Measurements from ENCODE around the gene DHRS3.

Gene DHRS3

GRCh38 chr1:12596007-12596821, 21.8 kb downstream of the DHRS3 start:
- peak; percentile 96 for DNase-seq (ENCODE audit: low spot score)

DNA sequence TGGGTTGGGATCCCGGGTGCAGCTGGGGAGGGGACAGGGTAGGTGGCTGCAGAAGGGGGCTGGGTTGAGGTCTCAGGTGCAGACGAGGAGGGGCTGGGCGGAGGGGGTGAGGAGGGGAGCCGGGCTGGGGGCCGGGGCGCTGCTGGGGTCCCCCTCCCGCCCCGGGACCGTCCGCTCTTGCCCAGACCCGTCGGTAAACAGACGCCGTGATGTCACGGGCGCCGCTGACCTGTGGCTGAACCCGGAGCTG, 22.3 kb downstream of the DHRS3 start:
- no peak for DNase-seq (ENCODE audit: low spot score)

DNA sequence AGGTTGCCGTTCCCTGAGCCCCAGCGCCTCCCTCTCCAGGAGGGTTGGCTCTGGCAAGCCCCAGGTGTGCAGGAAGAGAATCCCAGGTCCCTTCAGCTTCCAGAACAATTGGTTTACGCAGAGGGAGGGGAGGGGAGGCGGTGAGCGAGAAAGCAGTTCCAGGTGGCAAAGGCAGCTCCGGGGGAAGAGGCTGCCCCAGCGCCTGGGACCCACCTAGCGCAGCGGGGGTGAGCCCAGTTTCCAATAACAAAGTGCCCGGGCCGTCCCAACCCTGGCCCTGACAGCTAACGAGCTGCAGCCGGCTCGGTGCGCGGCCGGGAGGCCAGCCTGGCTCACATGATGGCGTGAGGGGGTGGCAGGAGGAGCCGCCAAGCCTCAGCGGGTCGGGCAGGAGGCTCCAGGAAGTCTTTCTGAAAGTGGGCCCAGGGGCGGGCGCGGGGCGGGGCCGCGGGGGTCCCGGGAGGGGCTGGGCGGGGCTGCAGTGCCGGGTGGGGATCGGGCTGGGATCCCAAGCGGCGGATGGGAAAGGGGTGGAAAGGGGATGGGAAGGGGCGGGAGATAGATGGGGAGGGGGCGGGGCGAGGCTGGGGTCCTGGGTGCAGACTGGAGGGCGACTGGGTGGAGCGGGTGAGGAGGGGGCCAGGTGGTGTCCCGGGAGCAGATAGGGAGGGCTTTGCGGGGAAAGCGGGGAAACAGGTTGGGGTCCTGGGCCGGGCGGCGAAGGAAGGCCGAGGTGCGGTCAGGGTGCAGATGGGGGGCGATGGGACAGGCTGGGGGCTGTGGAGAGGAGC, 22.8 kb downstream of the DHRS3 start:
- DNase-seq (ENCODE audit: low spot score): peak; percentile 84

GRCh38 chr1:12594490-12594889, 23.5 kb downstream of the DHRS3 start:
- no peak for DNase-seq (ENCODE audit: low spot score)

DNA sequence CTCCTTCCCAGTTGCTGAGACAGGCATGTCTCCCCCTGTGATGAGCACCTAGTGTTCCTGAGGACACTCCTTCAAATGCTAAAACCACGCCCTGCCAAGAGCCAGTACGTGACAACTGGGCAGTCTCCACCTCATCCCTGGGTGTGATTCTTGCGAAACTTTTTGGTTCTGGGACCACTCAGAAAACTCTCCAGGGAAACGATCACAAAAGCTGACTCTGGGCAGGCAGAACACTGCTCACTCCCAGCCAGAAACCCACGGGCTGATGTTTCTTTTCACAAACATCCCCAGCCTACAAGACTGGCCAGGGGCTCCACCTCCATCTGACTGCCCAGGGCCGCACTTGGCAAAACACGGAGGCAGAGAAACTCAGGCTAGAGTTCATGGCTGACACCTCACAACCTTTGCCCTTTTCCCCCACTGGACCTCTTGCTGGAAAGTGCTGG, 24.4 kb downstream of the DHRS3 start:
- peak; percentile 51 for DNase-seq (ENCODE audit: low spot score)

DNA sequence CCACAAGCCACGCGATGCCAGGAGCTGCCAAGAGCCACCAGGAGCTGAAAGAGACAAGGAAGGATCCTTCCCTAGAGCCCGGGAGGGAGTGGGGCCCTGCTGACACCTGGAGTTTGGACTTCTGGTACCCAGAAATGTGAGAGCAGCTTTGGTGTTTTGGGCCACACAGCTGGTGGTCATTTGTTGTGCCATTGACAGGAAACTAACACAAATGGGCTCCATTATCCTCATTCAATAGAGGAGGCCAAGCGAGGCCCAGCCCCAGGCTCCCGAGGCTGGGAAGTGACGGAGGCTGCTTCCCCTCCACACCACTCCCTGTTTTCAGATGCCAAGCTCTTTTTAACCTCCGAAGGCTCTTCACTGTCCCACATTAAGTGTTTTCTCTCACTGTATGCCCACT, 25.5 kb downstream of the DHRS3 start:
- no peak for DNase-seq (ENCODE audit: low spot score)

DNA sequence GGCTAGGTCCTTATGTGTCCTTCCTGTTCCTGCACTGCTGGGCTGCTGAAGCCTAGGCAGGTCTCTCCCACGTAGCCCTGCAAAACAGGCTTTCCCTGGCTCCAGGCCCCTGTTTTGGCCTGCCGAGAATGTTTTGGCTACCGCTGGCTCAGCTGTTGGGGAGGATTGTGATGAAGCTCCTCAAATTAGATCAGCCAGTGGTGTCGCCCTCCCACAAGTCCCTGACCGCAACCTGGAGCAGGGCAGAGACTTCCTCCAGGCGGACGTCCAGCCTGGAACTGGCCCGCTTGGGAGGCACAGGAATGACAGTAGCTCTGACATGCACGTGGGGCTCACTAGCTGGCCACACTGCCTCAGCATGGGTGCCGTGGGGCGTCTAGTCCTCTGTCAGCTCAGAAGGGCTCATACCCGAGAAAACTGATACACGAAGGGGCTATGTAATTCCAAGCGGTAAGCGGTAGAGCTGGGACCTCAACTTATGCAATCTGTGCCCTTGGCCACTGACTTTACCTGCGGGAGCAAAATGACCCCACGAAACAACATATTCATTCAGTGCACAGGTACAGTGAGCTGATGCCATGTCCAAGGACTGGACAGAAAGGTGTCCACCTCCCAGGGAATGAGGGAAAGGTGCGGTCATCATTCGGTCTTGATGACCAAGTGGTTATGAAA, 26.6 kb downstream of the DHRS3 start:
- peak; percentile 65 for DNase-seq (ENCODE audit: low spot score)

- DNase-seq (ENCODE audit: low spot score): no peak
Measured at GRCh38 chr1:12588695-12589094, 29.3 kb downstream of the DHRS3 start.

GRCh38 chr1:12587981-12588640, 29.9 kb downstream of the DHRS3 start:
- no peak for DNase-seq (ENCODE audit: low spot score)

DNA sequence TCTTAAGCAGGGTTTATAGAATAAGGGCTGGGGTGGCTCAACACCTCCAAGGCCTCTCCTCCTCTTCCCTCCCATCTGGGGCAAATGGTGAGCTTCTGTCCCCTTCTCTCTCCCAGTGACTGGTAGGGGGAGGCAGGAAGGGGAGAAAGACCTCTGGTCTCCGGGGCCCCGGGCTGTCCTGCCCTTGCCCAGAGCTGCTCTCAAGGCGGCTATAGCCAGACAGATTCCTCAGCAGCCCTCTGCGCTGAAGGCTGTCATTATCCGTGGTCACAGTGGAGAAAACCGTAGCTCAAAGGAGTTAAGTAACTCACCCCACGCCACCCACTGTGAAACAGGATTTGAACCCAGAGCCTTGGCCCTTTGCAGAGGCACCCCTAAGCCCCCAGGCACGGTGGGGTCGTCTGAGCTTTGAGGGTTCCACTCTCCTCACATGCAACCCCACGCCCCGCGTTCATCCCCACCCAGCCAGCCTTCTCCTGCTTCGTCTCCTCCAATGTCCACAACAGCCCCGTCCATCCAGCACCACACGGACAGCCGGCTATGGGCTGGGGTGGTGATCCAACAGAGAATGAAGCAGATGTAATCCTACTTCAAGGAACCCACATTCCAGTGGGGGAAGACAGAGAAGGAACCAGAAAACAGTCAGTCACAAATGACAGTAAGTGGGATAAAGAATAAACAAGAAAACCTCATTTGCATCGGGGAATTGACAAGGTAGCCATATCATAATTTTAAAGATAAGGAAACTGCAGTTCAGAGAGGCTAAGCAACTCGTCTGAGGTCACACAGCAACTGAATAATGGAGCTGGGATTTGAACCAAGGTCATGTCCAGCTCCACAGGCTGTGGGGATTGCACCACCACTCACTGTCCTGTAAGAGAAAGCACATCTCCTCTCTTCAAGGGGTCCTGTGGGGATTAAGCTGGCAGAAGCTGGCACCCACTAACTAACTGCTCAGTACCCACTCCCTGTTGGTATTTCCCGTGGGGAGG, 31.8 kb downstream of the DHRS3 start:
- DNase-seq (ENCODE audit: low spot score): no peak

GRCh38 chr1:12585536-12585935, 32.5 kb downstream of the DHRS3 start:
- DNase-seq (ENCODE audit: low spot score): no peak

- no peak for DNase-seq (ENCODE audit: low spot score)
Measured at GRCh38 chr1:12584900-12585525, 33.0 kb downstream of the DHRS3 start.

DNA sequence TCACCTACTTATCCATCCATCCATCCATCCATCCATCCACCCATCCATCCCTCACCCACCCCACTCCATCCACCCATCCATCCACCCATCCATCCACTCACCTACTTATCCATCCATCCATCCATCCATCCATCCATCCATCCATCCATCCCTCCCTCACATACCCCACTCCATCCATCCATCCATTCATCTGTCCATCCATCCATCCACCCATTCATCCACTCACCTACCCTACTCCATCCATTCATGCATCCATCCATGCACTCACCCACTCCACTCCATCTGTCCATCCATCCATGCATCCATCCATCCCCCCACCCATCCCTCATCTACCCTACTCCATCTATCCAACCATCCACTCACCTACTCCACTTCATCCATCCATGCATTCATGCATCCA, 34.5 kb downstream of the DHRS3 start:
- no peak for DNase-seq (ENCODE audit: low spot score)

GRCh38 chr1:12582649-12583048, 35.4 kb downstream of the DHRS3 start:
- no peak for DNase-seq (ENCODE audit: low spot score)

GRCh38 chr1:12581179-12581578, 36.8 kb downstream of the DHRS3 start:
- no peak for DNase-seq (ENCODE audit: low spot score)

- peak; percentile 76 for DNase-seq (ENCODE audit: low spot score)
Measured at GRCh38 chr1:12580054-12580887, 37.7 kb downstream of the DHRS3 start.

DNA sequence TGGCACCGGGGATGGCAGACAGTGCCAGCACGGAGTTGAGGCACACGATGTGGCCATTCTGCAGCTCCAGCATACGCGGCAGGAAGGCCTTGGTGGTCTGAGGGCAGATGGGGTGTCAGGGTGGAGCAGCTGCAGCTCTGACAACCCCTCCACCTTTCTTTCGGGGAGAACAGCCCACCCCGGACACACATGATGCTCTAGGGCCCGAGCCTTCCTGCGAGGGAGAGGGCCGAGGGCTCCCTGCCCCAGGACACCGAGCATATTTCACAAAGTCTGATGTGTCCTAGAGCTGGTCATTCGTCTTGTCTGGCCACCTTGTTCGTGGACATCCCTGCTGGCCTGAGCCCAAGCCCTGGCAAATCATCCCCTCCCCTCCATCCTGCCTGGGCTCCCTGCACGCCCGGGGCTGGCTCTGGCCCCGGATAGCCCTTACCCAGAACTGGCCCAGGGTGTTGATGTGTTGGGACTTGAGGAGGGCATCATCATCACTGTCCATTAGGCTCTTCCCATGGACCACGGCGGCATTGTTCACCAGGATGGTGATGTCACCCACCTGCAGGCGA, 39.1 kb downstream of the DHRS3 start:
- no peak for DNase-seq (ENCODE audit: low spot score)

GRCh38 chr1:12577020-12577419, 41.0 kb downstream of the DHRS3 start:
- DNase-seq (ENCODE audit: low spot score): no peak

DNA sequence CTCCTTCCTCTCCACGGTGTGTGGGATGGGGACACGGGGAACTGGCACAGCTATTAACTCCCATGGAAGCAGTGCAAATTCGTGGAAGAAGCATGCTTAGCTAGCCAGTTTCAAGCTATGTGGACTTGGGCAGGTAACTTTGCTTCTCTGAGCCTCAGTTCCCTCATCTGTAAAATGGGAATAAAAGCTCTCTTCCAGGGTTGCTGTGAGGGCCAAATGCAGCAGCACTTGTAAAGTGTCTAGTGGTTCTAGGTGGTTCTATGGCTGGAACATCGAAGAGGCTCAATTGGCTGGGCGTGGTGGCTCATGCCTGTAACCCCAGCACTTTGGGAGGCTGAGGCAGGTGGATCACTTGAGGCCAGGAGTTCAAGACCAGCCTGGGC, 43.3 kb downstream of the DHRS3 start:
- no peak for DNase-seq (ENCODE audit: low spot score)
